Forelimb muscle (tissue), 1 donor: Measurements from ENCODE around the gene CRADD. TPM values are rescaled to one million over a fixed set of nuclear protein-coding genes. Genes with fewer than 3 reads are reported as not detected.
"Not testable (repeated sequence)": the region's sequence is repeated elsewhere in the genome, so short reads cannot be mapped to it uniquely, and the experiment has no call there.

Experiments used
- DNase-seq: peaks from one replicate; pipeline ENCODE4 v3.0.0-alpha.2; 2013; ENCODE audit warnings: low read depth
- polyA plus RNA-seq: library from polyadenylated mRNA; unstranded; fragments of 120-200 nt; gene quantifications from one replicate; pipeline ENCODE4 v1.2.1, GENCODE V29; 2013; ENCODE audit not compliant: insufficient read length

Gene CRADD
- polyA plus RNA-seq, 1 donor = 13.7 TPM

DNA sequence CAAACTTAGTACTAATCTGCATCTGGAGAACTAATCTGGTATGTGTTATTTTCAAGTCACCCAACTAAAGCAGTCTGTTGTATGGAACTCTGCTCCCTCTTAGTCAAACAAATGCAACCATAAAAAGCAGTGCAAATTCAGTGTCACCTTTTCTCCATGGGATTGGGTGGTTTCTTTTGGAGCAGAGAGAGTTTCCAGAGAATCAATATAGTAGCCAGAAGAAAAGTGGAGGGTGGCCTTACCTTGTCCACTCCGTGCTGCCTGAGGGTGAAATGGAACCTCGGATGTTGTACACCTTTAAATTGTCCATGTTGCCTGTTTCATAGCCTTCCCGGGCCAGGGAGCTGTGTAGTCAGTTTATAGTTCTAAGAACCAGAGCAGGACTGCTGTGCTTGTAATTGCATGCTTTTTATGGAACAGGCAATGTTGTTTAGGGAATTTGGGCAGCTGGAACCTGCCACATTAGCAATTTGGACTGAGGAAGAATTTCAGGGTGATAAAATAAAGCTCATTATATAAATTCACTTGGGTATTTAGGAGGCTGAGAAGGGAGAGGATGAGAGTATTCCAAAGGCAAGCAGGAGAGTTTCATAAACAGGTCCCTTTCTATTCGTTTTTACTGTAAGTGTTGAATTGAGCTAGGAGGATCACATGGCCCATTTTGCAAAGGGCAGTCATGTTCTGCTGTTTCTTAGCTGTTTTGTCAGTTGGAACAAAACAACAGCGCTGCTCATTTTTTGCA lies 60.5 kb downstream of the CRADD start:
- DNase-seq = no peak

DNA sequence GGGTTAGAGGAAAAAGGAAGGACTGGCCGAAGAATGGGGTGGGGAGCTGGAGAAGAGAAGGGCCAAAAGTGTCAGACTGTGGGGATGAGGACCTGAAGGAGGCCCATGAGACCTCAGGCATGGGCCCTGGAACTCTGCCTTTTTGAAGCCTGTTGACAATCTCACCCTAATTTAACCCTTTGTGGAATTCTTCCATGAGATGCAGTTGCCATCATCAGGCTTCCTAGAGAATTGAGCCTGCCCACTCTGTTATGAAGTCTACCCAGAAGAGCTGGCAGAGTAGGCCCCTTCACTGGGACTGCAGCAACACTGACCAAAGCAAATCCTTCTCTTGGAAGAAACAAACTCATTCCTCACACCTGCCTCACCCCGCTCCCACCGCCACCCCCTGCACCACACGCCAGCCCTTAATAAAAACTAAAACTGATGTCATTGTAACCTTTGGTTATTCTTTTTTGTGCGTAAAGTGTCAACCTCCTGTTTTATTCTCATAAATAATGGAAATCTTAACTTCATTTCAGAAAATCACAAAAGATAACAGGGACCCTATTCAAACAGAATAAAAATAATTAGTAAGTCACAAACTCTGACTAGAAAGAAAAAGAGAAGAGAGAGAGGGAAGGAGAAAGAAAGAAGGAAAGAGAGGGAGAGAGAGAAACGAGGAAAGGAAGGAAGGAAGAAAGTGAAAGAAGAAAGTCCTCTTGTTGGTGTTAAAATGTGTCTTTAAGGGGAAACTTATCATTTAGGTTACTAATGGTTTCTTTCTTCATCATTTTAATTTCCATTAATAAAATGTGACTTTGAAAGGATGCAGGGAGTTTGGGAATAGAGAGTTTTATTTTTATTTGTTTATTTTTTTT lies 61.3 kb downstream of the CRADD start:
- DNase-seq = no peak

- no peak for DNase-seq
Observed at GRCh38 chr12:93740751-93741150, 63.6 kb downstream of the CRADD start.

DNA sequence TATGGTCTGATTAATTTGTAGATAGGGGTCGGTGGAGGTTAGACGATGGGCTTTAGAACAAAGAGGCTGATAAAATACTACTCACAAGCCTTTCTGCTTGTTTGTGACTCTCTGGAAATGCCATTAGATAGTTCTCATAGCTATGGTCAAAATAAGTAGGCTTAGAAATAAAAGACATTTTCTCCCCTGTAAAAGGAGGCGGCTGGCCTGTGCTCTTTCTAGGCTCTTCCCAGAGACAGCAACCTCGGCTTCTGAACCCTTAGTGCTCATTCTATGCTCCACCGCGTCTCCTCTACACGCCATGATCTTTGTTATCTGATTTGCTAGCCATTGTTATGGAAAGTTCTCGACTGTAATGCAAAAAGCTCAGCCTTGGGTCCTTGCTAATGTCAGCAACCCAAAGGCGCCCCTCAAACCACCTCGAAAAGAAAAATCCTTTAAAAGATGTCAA lies 64.5 kb downstream of the CRADD start:
- DNase-seq = no peak

- peak; percentile 29 for DNase-seq
Observed at GRCh38 chr12:93742110-93742934, 65.1 kb downstream of the CRADD start.

DNA sequence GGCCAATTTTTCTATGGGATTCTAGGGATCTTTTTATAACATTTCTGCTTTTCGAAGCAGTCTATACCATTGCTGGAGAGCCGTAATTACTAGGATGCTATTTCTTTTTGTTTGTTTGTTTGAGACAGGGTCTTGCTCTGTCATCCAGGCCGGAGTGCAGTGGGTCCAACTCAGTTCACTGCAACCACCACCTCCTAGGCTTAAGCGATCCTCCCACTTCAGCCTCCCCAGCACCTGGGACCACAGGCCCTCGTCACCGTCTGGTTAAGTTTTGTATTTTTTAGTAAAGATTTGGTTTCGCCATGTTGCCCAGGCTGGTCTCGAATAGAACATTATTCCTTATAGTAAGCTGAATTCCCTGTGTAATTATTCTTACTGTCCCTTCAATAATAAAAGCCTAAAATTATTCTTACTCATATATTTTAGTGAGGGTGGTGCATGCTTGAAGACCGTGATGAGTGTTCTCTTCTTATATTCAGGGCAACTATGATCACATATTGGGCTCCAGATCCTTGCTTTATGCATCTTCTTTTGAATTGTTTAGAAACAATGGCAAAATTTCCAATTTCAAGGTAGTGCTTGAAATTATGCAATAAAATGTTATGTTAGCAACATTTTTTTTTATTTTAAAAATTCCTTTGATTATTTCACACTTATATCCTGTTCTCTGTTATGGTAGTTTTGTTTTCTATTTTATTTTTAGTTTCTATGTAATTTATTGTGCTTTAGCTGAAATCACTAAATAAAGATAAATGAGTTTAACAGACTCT lies 66.2 kb downstream of the CRADD start:
- DNase-seq = no peak

DNA sequence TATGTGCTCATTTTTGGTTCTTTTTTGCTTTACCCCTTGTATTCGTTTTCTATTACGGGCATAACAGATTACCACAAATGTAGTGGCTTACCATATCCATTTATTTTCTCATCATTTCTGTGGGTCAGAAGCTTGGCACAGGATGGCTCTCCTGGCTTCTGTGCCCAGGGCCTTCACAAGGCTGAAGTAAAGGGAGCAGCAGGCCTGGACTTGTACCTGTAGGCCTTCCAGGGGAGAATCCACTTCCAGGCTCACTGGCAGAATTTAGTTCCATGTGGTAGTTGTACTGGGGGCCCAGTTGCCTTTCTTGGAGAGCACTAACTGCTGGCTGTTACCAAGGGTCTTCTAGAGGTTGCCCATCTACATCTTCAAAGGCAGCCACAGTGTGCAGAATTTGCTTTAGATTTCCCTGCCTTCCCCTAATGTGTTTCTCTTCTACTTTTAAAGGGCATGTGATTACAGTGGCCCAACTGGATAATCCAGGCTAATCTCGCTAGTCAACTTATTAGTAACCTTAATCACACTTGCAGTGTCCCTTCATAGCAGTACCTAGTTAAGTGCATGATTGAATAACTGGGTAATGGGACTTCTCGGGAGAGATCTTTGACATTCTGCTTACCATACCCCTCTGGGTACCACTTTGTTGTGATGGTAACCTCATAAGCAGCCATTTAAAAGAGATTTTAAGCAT lies 67.0 kb downstream of the CRADD start:
- no peak for DNase-seq

DNA sequence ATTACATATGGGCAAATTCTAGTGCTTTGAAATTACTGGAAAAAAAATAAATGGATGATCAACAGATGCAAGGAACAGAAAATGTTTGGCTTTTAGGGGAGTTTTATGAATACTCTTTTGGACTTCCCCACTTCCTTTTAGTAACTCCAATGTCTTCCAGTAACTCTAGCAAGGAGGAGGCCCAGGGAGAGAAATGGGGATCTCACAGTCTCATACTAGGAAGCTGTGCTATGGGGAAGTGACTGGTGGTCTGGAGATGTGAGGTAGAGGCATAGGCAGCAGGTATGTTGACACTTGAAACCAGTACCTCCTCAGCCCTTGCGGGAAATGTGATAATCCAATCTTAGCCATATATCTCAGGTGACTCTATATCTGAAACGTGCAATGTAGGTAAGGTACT lies 68.1 kb downstream of the CRADD start:
- no peak for DNase-seq

GRCh38 chr12:93746572-93747168 lies 69.5 kb downstream of the CRADD start:
- no peak for DNase-seq

- DNase-seq = no peak
Observed at GRCh38 chr12:93748672-93749383, 71.7 kb downstream of the CRADD start.

DNA sequence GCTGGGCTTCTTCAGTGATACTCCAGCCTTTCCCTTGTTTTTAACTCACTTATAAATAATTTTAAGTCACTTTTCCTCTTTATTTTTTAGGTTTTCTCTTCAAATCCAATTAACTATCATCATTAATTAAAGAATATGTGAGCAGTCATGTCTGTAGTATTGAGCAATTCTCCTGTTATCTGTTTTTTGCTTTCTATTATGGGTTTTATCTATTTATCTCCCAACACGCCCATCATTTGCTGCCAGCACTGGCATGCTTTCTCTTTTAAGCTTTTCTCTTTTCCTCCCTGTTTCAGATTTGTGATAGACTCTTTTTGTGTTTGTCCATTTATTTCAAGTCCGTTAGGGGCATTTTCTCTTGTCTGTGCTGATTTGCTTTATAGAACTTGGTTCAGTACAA lies 72.3 kb downstream of the CRADD start:
- no peak for DNase-seq

GRCh38 chr12:93750056-93750455 lies 72.9 kb downstream of the CRADD start:
- DNase-seq = no peak

DNA sequence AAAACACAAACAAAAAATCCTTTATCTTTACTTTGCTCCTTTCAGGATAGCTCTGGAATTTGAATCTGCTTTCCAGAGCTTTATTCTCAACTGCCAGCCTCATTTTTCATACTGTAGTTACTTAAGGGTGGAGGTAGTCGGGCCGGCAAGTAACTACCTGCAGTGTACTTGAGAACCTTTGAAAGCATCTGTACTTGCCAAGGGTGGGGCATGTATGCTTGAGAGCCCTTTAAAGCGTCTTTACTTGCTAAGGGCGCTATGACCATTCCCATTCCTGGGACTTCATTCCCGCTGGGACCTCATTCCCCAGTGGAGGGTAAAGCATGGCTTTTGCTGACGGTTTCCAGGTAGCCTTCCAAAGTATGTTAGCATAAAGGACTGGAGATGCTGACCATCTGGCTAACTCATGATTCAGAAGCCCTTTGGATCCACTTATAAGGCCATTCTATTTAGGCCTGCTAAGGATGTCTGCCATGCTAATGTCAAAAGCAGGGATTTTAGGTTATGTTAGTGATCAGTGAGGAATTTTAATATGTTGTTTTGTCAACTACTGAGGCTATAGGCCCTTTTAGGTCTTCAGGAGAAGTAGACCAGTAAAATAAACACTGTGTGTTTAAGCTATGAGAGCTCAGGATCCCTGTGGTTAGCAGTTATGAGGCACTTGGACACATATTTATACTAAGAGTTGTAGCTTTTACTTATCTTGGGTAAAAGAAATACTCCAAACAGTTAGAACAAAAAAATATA lies 74.9 kb downstream of the CRADD start:
- no peak for DNase-seq

DNA sequence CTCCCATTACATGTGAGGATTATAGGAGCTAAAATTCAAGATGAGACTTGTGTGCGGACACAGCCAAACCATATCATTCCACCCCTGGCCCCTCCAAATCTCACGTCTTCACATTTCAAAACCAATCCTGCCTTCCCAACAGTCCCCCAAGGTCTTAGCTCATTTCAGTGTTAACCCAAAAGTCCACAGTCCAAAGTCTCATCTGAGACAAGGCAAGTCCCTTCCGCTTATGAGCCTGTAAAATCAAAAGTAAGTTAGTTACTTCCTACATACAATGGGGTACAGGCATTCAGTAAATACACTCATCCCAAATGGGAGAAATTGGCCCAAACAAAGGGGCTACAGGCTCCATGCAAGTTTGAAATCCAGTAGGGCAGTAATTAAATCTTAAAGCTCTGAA lies 76.1 kb downstream of the CRADD start:
- DNase-seq = no peak

- no peak for DNase-seq
Observed at GRCh38 chr12:93753838-93754429, 76.8 kb downstream of the CRADD start.

- not testable (repeated sequence) for DNase-seq
Observed at GRCh38 chr12:93754859-93755258, 77.7 kb downstream of the CRADD start.

GRCh38 chr12:93756288-93756687 lies 79.1 kb downstream of the CRADD start:
- no peak for DNase-seq
